K562 (cell line): ENCODE measurements around the gene PLD1. TPM values are rescaled to one million over a fixed set of nuclear protein-coding genes. Genes with fewer than 3 reads are reported as not detected.

ENCODE experiments used
- ARID3B ChIP-seq: fragments of 250-450 bp; sonication (Bioruptor Pico); IDR thresholded peaks from 2 replicates; pipeline ENCODE4 v1.4.0; 2020; ENCODE audit warnings: borderline replicate concordance
- CLOCK ChIP-seq: fragments of 250-450 bp; sonication (Bioruptor Pico); IDR thresholded peaks from 2 replicates; pipeline ENCODE4 v1.4.0; 2020; ENCODE audit warnings: mild to moderate bottlenecking, moderate library complexity, borderline replicate concordance
- CTCFL ChIP-seq: IDR thresholded peaks from 2 replicates; pipeline ENCODE4 v1.6.1; 2011; ENCODE audit warnings: borderline replicate concordance, low read depth, mild to moderate bottlenecking, moderate library complexity, low read length; ENCODE audit not compliant: insufficient read depth, poor library complexity, severe bottlenecking
- ELF1 ChIP-seq: fragments of 200-800 bp; sonication (Bioruptor generic); IDR thresholded peaks from 2 replicates; pipeline ENCODE4 v1.6.1; 2016; ENCODE audit warnings: missing genetic modification characterization, missing compliant biosample characterization
- ELK3 ChIP-seq: fragments of 450-650 bp; formaldehyde crosslinking; IDR thresholded peaks from 2 replicates; pipeline ENCODE4 v1.4.0; 2020; ENCODE audit warnings: mild to moderate bottlenecking
- HES1 ChIP-seq: fragments of 450-650 bp; IDR thresholded peaks from 2 replicates; pipeline ENCODE4 v1.6.1; 2016; ENCODE audit warnings: low read depth, mild to moderate bottlenecking, moderate library complexity
- LCOR ChIP-seq: sonication (generic); formaldehyde crosslinking; IDR thresholded peaks from 2 replicates; pipeline ENCODE4 v1.8.0; 2022; ENCODE audit warnings: mild to moderate bottlenecking, missing genetic modification reagents
- NFE2L1 ChIP-seq: fragments of 450-650 bp; IDR thresholded peaks from 2 replicates; pipeline ENCODE4 v1.6.1; 2016; ENCODE audit warnings: missing genetic modification characterization, low read depth, mild to moderate bottlenecking, missing compliant biosample characterization, moderate library complexity, borderline replicate concordance
- NR2C1 ChIP-seq, 2 experiments: fragments of 450-650 bp; IDR thresholded peaks; 2 replicates each; pipeline ENCODE4 v1.6.1; 2017; ENCODE audit warnings: mild to moderate bottlenecking in 2 of 2, antibody characterized with exemption in 1 of 2, inconsistent platforms in 1 of 2, missing compliant biosample characterization in 1 of 2, missing genetic modification characterization in 1 of 2
- POU5F1 ChIP-seq: fragments of 150-350 bp; IDR thresholded peaks from 2 replicates; pipeline ENCODE4 v1.6.1; 2014; ENCODE audit warnings: borderline replicate concordance, low read length, low read depth, mild to moderate bottlenecking; ENCODE audit not compliant: partially characterized antibody
- RB1 ChIP-seq: fragments of 450-650 bp; IDR thresholded peaks from 2 replicates; pipeline ENCODE4 v1.6.1; 2017; ENCODE audit warnings: low read depth, mild to moderate bottlenecking
- SUPT5H ChIP-seq: fragments of 450-650 bp; IDR thresholded peaks from 2 replicates; pipeline ENCODE4 v1.6.1; 2016
- TRIM28 ChIP-seq: fragments of 450-650 bp; IDR thresholded peaks from 2 replicates; pipeline ENCODE4 v1.6.1; 2017
- ZFP1 ChIP-seq: fragments of 450-650 bp; formaldehyde crosslinking; IDR thresholded peaks from 2 replicates; pipeline ENCODE4 v1.4.0; 2020; ENCODE audit warnings: mild to moderate bottlenecking, mixed read lengths
- ZNF316 ChIP-seq: fragments of 450-650 bp; IDR thresholded peaks from 2 replicates; pipeline ENCODE4 v1.6.1; 2016
- ZNF395 ChIP-seq: fragments of 200-800 bp; sonication (Bioruptor generic); IDR thresholded peaks from 2 replicates; pipeline ENCODE4 v1.6.1; 2017; ENCODE audit warnings: missing genetic modification characterization, missing compliant biosample characterization
- ZNF431 ChIP-seq: sonication (generic); formaldehyde crosslinking; IDR thresholded peaks from 2 replicates; pipeline ENCODE4 v1.8.0; 2022; ENCODE audit warnings: mild to moderate bottlenecking, missing genetic modification reagents
- polyA plus RNA-seq, 8 experiments: library from polyadenylated mRNA; depleted of rRNA in 4 of 8; stranded (reverse) in 5 of 8; unstranded in 3 of 8; fragments of >200 nt; fragmentation: Nextera tagmentation in 2 of 8; fragmentation: Illumina TruSeq in 1 of 8; extraction: Ambion mirVana in 2 of 8; extraction: Trizol in 1 of 8; gene quantifications; 2 replicates each; pipeline versions ENCODE4 v1.2.1 to v1.2.3, GENCODE V29; 2011 to 2014; ENCODE audit warnings: inconsistent platforms in 1 of 8, missing spikeins in 1 of 8
- total RNA-seq, 7 experiments: library from RNA; depleted of rRNA in 6 of 7; stranded (reverse); fragments of >200 nt in 6 of 7; fragmentation: Illumina TruSeq in 2 of 7; extraction: Trizol in 2 of 7; gene quantifications; 2 replicates each; pipeline versions ENCODE4 v1.2.1 to v1.2.3, GENCODE V29; 2011 to 2021; ENCODE audit warnings: low replicate concordance in 1 of 7

The PLD1 gene
- total and polyA plus RNA-seq, 9 of the 15 experiments (the other 6 are each of a cell fraction or from before 2014, with no cell fraction given), result 8.4 to 26.1 (median 18.6) TPM

- TF ChIP-seq CTCFL, result no peak
- TF ChIP-seq CLOCK (CRISPR knock-in tag), result no peak
- TF ChIP-seq POU5F1, result no peak
- no peak for TF ChIP-seq NR2C1 (IDR thresholded peaks at IDR 0.05)
- no peak for TF ChIP-seq NR2C1 (tag; IDR thresholded peaks at IDR 0.05)
- TF ChIP-seq HES1, result no peak
- TF ChIP-seq ZNF395, result peak; percentile 21; the same call in 1 of the 2 replicates
- peak; percentile 85 for TF ChIP-seq ELF1 (tag)
- TF ChIP-seq NFE2L1 (tag), result no peak
- TF ChIP-seq TRIM28, result no peak
- no peak for TF ChIP-seq ZNF316
- no peak for TF ChIP-seq LCOR (CRISPR knock-in tag)
- TF ChIP-seq ZNF431 (CRISPR knock-in tag), result no peak
- peak; percentile 48; the same call in 1 of the 2 replicates for TF ChIP-seq RB1
- TF ChIP-seq ZFP1 (CRISPR knock-in tag), result no peak
- no peak for TF ChIP-seq ELK3 (CRISPR knock-in tag)
- no peak for TF ChIP-seq ARID3B (CRISPR knock-in tag)
- TF ChIP-seq SUPT5H, result 0 out of 2 replicates have a peak, but pooled peaks have one; percentile 26
These were observed at the start of gene PLD1 (continued) for GRCh38 chr3:171809861-171810628.
